Measurements from ENCODE around the gene CANT1. TPM values are rescaled to one million over a fixed set of nuclear protein-coding genes. Genes with fewer than 3 reads are reported as not detected.

CANT1 gene
- total RNA-seq, 1 experiment from 2014 or later: 34.1 TPM

DNA sequence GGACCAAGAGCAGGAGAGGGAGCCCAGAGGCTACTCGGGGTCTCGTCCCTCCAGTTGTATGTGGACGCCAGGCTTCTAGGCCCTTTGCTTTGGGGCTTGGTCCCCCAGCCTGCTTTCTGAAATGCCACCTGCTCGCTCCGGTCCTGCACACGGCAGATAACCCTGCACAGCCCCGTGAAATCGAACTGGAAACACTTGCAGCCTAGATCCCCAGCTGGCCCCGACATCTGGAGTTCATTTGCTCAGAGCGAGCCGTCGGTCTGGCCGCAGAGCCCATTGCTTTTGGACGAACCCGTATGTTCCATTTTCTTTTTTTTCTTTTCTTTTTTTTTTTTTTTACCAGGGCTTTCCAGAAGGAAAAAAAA lies 37.3 kb upstream of the CANT1 start:
- no peaks in the 10 kb centered on the region for H3K36me3 Mint-ChIP-seq
- CTCF ChIA-PET: interaction anchor here (1.1 to 3.4 kb wide), 2 partner anchors 18 kb away, joined by 3 to 51 read pairs; no protein-coding TSS in a partner anchor
- no peak overlapping the region for H3K4me3 Mint-ChIP-seq
- POLR2A ChIA-PET: no interaction called here
- peaks cover 6% of the 10 kb centered on the region; the same call in 1 of the 2 replicates for H3K4me1 Mint-ChIP-seq
- peaks cover 22% of the 10 kb centered on the region for H3K9me3 Mint-ChIP-seq
- no peak for DNase-seq (ENCODE audit: low spot score)
- no peak for TF ChIP-seq SP1 (CRISPR knock-in tag; conservative IDR thresholded peaks at IDR 0.05)
- H3K27ac Mint-ChIP-seq: no peak overlapping the region
- H3K27me3 Mint-ChIP-seq (ENCODE audit: low read depth): peaks cover 17% of the 10 kb centered on the region
- no peak for ATAC-seq

DNA sequence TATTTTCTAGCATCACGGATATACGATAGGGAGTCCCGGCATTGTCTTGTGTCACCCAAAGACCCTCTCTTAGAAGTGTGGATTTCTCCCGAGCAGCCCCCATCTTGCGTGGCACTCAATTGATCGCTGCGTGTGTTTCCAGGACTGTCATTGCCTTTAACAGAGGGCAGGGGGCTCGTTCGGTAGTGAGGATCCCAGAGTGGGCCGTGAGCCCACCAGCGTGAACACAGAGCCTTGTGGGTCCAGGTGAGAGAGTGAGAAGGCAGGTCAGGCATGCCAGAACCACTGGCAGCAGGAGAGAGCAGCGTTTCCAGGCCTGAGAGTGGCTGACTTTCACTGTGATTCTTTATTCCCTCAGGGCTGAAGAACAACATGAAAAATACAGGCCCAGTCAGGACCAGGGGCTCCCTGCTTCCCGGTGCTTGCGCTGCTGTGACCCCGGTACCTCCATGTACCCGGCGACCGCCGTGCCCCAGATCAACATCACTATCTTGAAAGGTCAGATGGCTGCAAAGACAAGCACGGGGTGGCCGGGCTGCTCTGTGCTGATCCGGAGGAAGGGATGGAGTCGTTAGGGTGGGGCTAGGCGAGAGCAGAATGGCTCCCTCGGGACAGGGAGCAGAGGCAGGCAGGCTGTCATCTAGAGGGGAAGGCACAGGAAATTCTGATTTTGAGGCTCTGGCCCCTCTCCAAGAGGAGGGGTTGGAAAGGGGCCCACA lies 36.8 kb upstream of the CANT1 start:
- ATAC-seq: no peak
- TF ChIP-seq CBFB (CRISPR knock-in tag; IDR thresholded peaks at IDR 0.05; ENCODE audit: low read depth) (no peak), NR3C1 (CRISPR knock-in tag; conservative IDR thresholded peaks at IDR 0.05; ENCODE audit: low read depth) (no peak), MYBL2 (CRISPR knock-in tag; IDR thresholded peaks at IDR 0.05) (no peak), NFYB (CRISPR knock-in tag; conservative IDR thresholded peaks at IDR 0.05; ENCODE audit: low read depth) (no peak), ZNF121 (CRISPR knock-in tag; IDR thresholded peaks at IDR 0.05) (no peak), PRRX2 (CRISPR knock-in tag; IDR thresholded peaks at IDR 0.05) (no peak), TCF7 (CRISPR knock-in tag; IDR thresholded peaks at IDR 0.05; ENCODE audit: low read depth) (no peak), GRHL2 (CRISPR knock-in tag; IDR thresholded peaks at IDR 0.05; ENCODE audit: insufficient replicate concordance, severe bottlenecking) (no peak), GTF2I (CRISPR knock-in tag; conservative IDR thresholded peaks at IDR 0.05) (no peak), FOXJ3 (CRISPR knock-in tag; IDR thresholded peaks at IDR 0.05; ENCODE audit: borderline replicate concordance) (no peak), ZNF671 (CRISPR knock-in tag; IDR thresholded peaks at IDR 0.05) (no peak), CREM (CRISPR knock-in tag; IDR thresholded peaks at IDR 0.05) (no peak)
- TF ChIP-seq, protein P1, sequence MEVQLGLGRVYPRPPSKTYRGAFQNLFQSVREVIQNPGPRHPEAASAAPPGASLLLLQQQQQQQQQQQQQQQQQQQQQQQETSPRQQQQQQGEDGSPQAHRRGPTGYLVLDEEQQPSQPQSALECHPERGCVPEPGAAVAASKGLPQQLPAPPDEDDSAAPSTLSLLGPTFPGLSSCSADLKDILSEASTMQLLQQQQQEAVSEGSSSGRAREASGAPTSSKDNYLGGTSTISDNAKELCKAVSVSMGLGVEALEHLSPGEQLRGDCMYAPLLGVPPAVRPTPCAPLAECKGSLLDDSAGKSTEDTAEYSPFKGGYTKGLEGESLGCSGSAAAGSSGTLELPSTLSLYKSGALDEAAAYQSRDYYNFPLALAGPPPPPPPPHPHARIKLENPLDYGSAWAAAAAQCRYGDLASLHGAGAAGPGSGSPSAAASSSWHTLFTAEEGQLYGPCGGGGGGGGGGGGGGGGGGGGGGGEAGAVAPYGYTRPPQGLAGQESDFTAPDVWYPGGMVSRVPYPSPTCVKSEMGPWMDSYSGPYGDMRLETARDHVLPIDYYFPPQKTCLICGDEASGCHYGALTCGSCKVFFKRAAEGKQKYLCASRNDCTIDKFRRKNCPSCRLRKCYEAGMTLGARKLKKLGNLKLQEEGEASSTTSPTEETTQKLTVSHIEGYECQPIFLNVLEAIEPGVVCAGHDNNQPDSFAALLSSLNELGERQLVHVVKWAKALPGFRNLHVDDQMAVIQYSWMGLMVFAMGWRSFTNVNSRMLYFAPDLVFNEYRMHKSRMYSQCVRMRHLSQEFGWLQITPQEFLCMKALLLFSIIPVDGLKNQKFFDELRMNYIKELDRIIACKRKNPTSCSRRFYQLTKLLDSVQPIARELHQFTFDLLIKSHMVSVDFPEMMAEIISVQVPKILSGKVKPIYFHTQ (CRISPR knock-in tag; IDR thresholded peaks at IDR 0.05): no peak
- TF ChIP-seq, protein P2, sequence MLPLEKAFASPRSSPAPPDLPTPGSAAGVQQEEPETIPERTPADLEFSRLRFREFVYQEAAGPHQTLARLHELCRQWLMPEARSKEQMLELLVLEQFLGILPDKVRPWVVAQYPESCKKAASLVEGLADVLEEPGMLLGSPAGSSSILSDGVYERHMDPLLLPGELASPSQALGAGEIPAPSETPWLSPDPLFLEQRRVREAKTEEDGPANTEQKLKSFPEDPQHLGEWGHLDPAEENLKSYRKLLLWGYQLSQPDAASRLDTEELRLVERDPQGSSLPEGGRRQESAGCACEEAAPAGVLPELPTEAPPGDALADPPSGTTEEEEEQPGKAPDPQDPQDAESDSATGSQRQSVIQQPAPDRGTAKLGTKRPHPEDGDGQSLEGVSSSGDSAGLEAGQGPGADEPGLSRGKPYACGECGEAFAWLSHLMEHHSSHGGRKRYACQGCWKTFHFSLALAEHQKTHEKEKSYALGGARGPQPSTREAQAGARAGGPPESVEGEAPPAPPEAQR (CRISPR knock-in tag; IDR thresholded peaks at IDR 0.05): no peak
- TF ChIP-seq, protein P3, sequence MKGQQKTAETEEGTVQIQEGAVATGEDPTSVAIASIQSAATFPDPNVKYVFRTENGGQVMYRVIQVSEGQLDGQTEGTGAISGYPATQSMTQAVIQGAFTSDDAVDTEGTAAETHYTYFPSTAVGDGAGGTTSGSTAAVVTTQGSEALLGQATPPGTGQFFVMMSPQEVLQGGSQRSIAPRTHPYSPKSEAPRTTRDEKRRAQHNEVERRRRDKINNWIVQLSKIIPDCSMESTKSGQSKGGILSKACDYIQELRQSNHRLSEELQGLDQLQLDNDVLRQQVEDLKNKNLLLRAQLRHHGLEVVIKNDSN (CRISPR knock-in tag; IDR thresholded peaks at IDR 0.05): no peak

DNA sequence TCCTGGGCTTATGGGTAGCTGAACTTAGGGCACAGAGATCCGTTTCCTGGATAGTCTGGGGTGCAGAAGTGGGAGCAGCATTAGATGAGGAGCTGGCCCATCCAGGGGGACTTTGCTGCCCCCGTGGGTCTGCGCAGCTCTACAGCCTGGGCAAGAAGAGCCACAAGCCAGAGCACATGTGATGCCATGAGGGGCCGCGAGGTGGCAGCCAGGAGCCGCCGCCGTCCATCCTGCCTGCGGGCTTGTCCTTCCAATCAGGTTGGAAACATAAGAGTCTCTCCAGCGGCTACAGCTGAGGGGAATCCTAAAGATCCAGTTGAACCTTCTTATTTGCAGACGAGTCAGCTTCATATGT lies 36.3 kb upstream of the CANT1 start:
- DNase-seq (ENCODE audit: low spot score) (peak; percentile 84), ATAC-seq (peak; percentile 86)
- Mint-ChIP-seq H3K9me3 (peaks cover 13% of the 10 kb centered on the region), H3K4me3 (no peak overlapping the region), H3K27me3 (ENCODE audit: low read depth) (peaks cover 7% of the 10 kb centered on the region), H3K4me1 (peaks cover 6% of the 10 kb centered on the region; the same call in 1 of the 2 replicates), H3K36me3 (no peaks in the 10 kb centered on the region), H3K27ac (no peak overlapping the region)
- POLR2A ChIA-PET: interaction anchor here (0.6 kb wide), 1 partner anchor 1945 kb away, joined by 5 read pairs; no protein-coding TSS in a partner anchor
- CTCF ChIA-PET: interaction anchor here (0.5 to 3.4 kb wide), 57 partner anchors 9 to 623 kb away, joined by 3 to 51 read pairs (median 4); partner anchors contain the start of genes CANT1, ENGASE and LGALS3BP
- TF ChIP-seq IRF2 (CRISPR knock-in tag; IDR thresholded peaks at IDR 0.05; ENCODE audit: borderline replicate concordance, low read depth): no peak
- TF ChIP-seq, protein P3 (CRISPR knock-in tag; IDR thresholded peaks at IDR 0.05): peak; percentile 39; the same call in 1 of the 2 replicates
- TF ChIP-seq, protein P4, sequence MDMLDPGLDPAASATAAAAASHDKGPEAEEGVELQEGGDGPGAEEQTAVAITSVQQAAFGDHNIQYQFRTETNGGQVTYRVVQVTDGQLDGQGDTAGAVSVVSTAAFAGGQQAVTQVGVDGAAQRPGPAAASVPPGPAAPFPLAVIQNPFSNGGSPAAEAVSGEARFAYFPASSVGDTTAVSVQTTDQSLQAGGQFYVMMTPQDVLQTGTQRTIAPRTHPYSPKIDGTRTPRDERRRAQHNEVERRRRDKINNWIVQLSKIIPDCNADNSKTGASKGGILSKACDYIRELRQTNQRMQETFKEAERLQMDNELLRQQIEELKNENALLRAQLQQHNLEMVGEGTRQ (CRISPR knock-in tag; IDR thresholded peaks at IDR 0.05): peak; percentile 44; the same call in 1 of the 2 replicates
- TF ChIP-seq NR2C2 (CRISPR knock-in tag; IDR thresholded peaks at IDR 0.05): no peak
- TF ChIP-seq, protein P5, sequence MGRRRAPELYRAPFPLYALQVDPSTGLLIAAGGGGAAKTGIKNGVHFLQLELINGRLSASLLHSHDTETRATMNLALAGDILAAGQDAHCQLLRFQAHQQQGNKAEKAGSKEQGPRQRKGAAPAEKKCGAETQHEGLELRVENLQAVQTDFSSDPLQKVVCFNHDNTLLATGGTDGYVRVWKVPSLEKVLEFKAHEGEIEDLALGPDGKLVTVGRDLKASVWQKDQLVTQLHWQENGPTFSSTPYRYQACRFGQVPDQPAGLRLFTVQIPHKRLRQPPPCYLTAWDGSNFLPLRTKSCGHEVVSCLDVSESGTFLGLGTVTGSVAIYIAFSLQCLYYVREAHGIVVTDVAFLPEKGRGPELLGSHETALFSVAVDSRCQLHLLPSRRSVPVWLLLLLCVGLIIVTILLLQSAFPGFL (CRISPR knock-in tag; IDR thresholded peaks at IDR 0.05; ENCODE audit: borderline replicate concordance): no peak
- TF ChIP-seq, protein P6, sequence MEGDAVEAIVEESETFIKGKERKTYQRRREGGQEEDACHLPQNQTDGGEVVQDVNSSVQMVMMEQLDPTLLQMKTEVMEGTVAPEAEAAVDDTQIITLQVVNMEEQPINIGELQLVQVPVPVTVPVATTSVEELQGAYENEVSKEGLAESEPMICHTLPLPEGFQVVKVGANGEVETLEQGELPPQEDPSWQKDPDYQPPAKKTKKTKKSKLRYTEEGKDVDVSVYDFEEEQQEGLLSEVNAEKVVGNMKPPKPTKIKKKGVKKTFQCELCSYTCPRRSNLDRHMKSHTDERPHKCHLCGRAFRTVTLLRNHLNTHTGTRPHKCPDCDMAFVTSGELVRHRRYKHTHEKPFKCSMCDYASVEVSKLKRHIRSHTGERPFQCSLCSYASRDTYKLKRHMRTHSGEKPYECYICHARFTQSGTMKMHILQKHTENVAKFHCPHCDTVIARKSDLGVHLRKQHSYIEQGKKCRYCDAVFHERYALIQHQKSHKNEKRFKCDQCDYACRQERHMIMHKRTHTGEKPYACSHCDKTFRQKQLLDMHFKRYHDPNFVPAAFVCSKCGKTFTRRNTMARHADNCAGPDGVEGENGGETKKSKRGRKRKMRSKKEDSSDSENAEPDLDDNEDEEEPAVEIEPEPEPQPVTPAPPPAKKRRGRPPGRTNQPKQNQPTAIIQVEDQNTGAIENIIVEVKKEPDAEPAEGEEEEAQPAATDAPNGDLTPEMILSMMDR (IDR thresholded peaks at IDR 0.05): peak; percentile 81
- no peak for TF ChIP-seq ZNF416 (CRISPR knock-in tag; IDR thresholded peaks at IDR 0.05)

More for the DNA sequence above, 36.8 kb upstream of the CANT1 start:
- no peak for DNase-seq (ENCODE audit: low spot score)
- CTCF ChIA-PET: interaction anchor here (0.6 to 3.4 kb wide), 42 partner anchors 8 to 612 kb away, joined by 3 to 51 read pairs (median 5); partner anchors contain the start of genes CANT1, ENGASE and LGALS3BP
- peaks cover 6% of the 10 kb centered on the region; the same call in 1 of the 2 replicates for H3K4me1 Mint-ChIP-seq
- no peak overlapping the region for H3K27ac Mint-ChIP-seq
- peaks cover 17% of the 10 kb centered on the region for H3K9me3 Mint-ChIP-seq
- no peaks in the 10 kb centered on the region for H3K36me3 Mint-ChIP-seq
- no peak overlapping the region for H3K4me3 Mint-ChIP-seq
- H3K27me3 Mint-ChIP-seq (ENCODE audit: low read depth): peaks cover 12% of the 10 kb centered on the region
- POLR2A ChIA-PET: no interaction called here
